Gastrocnemius medialis (tissue), 4 donors: ENCODE measurements around the gene CTNNB1. TPM values are rescaled to one million over a fixed set of nuclear protein-coding genes. Genes with fewer than 3 reads are reported as not detected.

Experiments
- ATAC-seq, 2 donors: fragments of 150-250 bp; one replicate each; pipeline ENCODE4 v1.9.1; 2016
- DNase-seq, 2 donors: peaks; one replicate each; pipeline ENCODE4 v3.0.0-alpha.2; 2019
- H3K27ac ChIP-seq, 4 donors: fragments of 200-600 bp; sonication (generic); 1 replicate in 1 of 4; 2 replicates in 3 of 4; pipeline ENCODE4 v1.5.1; 2016 to 2018; ENCODE audit warnings: mild to moderate bottlenecking in 2 of 4, moderate library complexity in 1 of 4
- H3K27me3 ChIP-seq, 3 donors: fragments of 200-600 bp; sonication (generic) in 2 of 3; 1 replicate in 1 of 3; 2 replicates in 2 of 3; pipeline versions ENCODE4 v1.5.1 to v1.6.0; 2016 to 2019; ENCODE audit warnings: mild to moderate bottlenecking in 1 of 3, moderate library complexity in 1 of 3
- H3K36me3 ChIP-seq, 2 donors: fragments of 200-600 bp; sonication (generic) in 1 of 2; one replicate each; pipeline ENCODE4 v1.5.1; 2017 to 2018
- H3K4me1 ChIP-seq, 2 donors: fragments of 200-600 bp; sonication (generic) in 1 of 2; one replicate each; pipeline ENCODE4 v1.5.1; 2016 to 2017; ENCODE audit warnings: mild to moderate bottlenecking in 2 of 2
- H3K4me3 ChIP-seq, 4 donors: fragments of 200-600 bp; sonication (generic) in 3 of 4; 1 replicate in 1 of 4; 2 replicates in 3 of 4; pipeline ENCODE4 v1.5.1; 2016 to 2019; ENCODE audit warnings: mild to moderate bottlenecking in 2 of 4
- H3K9me3 ChIP-seq, 3 donors: fragments of 200-600 bp; sonication (generic) in 2 of 3; 1 replicate in 1 of 3; 2 replicates in 2 of 3; pipeline ENCODE4 v1.5.1; 2016 to 2019
- CTCF ChIP-seq, 5 experiments: fragments of 450-650 bp in 3 of 5; fragments of 200-600 bp in 2 of 5; sonication (generic) in 2 of 5; IDR thresholded peaks in 4 of 5; conservative IDR thresholded peaks in 1 of 5; 1 replicate in 4 of 5; 2 replicates in 1 of 5; pipeline ENCODE4 v1.5.1; 2016 to 2019; ENCODE audit warnings: antibody characterized with exemption in 5 of 5, mild to moderate bottlenecking in 3 of 5, moderate library complexity in 3 of 5
- POLR2A ChIP-seq, 2 donors: fragments of 450-650 bp; IDR thresholded peaks; one replicate each; pipeline ENCODE4 v1.6.1; 2017; ENCODE audit warnings: antibody characterized with exemption in 2 of 2, mild to moderate bottlenecking in 2 of 2, moderate library complexity in 2 of 2
- in situ Hi-C, 4 donors: fragments of 200-750 bp; cut with MboI; loops; one replicate each; pipeline versions ENCODE4 v1.15.0 to v1.8.0; 2017; ENCODE audit warnings: low sequenced_read_pairs in 4 of 4
- intact Hi-C: fragments of 100-400 bp; cut with DNase I; formaldehyde crosslinking; loops from one replicate; pipeline ENCODE4 v1.15.1; 2023; ENCODE audit warnings: low total_unique reads
- total RNA-seq, 4 donors: library from RNA; depleted of rRNA; stranded (reverse); fragments of >200 nt; gene quantifications; one replicate each; pipeline versions ENCODE4 v1.1.0 to v1.2.3, GENCODE V29; 2016

Gene CTNNB1
- total RNA-seq, 4 donors from 2014 or later = 114 to 157 (median 150) TPM

- intact Hi-C loops (no loop called here), in situ Hi-C loops (no loop called here)
- H3K4me1 ChIP-seq = no peaks in the 10 kb centered on the region
- H3K27ac ChIP-seq = no peak overlapping the region
- no peak for ATAC-seq
- no peaks in the 10 kb centered on the region for H3K27me3 ChIP-seq
- TF ChIP-seq CTCF (IDR thresholded peaks at IDR 0.05 in 4 of 5, conservative IDR thresholded peaks at IDR 0.05 in 1 of 5) = no peak
- no peak for TF ChIP-seq POLR2A (IDR thresholded peaks at IDR 0.05)
- no peak for DNase-seq
- no peak overlapping the region for H3K4me3 ChIP-seq
- H3K9me3 ChIP-seq = no peaks in the 10 kb centered on the region
- no peaks in the 10 kb centered on the region for H3K36me3 ChIP-seq
Measured at GRCh38 chr3:41169023-41169422, 30.3 kb upstream of the CTNNB1 start.

- DNase-seq = no peak
- in situ Hi-C loops (no loop called here), intact Hi-C loops (no loop called here)
- Histone ChIP-seq H3K27ac (no peak overlapping the region), H3K4me3 (no peak overlapping the region), H3K4me1 (no peaks in the 10 kb centered on the region), H3K27me3 (no peaks in the 10 kb centered on the region), H3K36me3 (no peaks in the 10 kb centered on the region), H3K9me3 (no peaks in the 10 kb centered on the region)
- no peak for ATAC-seq
- TF ChIP-seq POLR2A (IDR thresholded peaks at IDR 0.05) = no peak
- no peak for TF ChIP-seq CTCF (IDR thresholded peaks at IDR 0.05 in 4 of 5, conservative IDR thresholded peaks at IDR 0.05 in 1 of 5)
Measured at GRCh38 chr3:41173926-41174885, 25.1 kb upstream of the CTNNB1 start.

DNA sequence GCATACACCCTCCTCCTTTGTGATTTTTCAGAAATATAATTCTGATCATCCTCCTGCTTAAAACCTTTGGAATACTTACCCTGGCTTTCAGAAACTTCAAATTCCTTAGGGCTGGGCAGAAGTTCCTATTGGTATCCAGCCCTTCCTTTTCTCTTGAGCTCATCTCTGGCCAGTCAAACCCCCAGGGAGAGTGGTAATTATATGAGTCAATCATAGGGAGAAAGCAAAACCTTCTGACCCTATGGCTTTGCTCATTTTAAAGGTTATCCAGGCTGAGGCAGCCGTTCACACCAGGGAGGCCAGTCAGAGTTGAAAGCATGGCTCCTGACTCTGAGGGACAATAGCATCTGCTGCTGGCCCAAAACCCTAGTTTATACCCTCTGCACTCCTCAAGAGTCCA lies 23.9 kb upstream of the CTNNB1 start:
- Histone ChIP-seq H3K36me3 (no peaks in the 10 kb centered on the region), H3K4me1 (no peaks in the 10 kb centered on the region), H3K9me3 (no peaks in the 10 kb centered on the region), H3K27me3 (no peaks in the 10 kb centered on the region), H3K4me3 (no peak overlapping the region), H3K27ac (no peak overlapping the region)
- in situ Hi-C loops (loop anchor here in 1 of 4 donors (25.0 kb wide), 1 partner anchor 863 kb away; the partner anchor contains the start of gene EIF1B), intact Hi-C loops (no loop called here)
- DNase-seq = no peak
- TF ChIP-seq POLR2A (IDR thresholded peaks at IDR 0.05) (no peak), CTCF (IDR thresholded peaks at IDR 0.05 in 4 of 5, conservative IDR thresholded peaks at IDR 0.05 in 1 of 5) (no peak)
- ATAC-seq = no peak

GRCh38 chr3:41176596-41176995 lies 22.7 kb upstream of the CTNNB1 start:
- in situ Hi-C loops = loop anchor here in 1 of 4 donors (25.0 kb wide), 1 partner anchor 864 kb away; the partner anchor contains the start of gene EIF1B
- H3K9me3 ChIP-seq = no peaks in the 10 kb centered on the region
- ATAC-seq = no peak
- no peaks in the 10 kb centered on the region for H3K4me1 ChIP-seq
- intact Hi-C loops = no loop called here
- no peaks in the 10 kb centered on the region for H3K27me3 ChIP-seq
- H3K4me3 ChIP-seq = no peak overlapping the region
- H3K27ac ChIP-seq = no peak overlapping the region
- no peaks in the 10 kb centered on the region for H3K36me3 ChIP-seq
- TF ChIP-seq POLR2A (IDR thresholded peaks at IDR 0.05) = no peak
- TF ChIP-seq CTCF (IDR thresholded peaks at IDR 0.05 in 4 of 5, conservative IDR thresholded peaks at IDR 0.05 in 1 of 5) = no peak
- DNase-seq = no peak
